ENCODE measurements around the gene TAF5L. TPM values are rescaled to one million over a fixed set of nuclear protein-coding genes. Genes with fewer than 3 reads are reported as not detected.

The TAF5L gene
- total and polyA plus RNA-seq, 2 of the 8 experiments (the other 6 are each of a cell fraction or from before 2014, with no cell fraction given) = 17.7 to 23.3 TPM

DNA sequence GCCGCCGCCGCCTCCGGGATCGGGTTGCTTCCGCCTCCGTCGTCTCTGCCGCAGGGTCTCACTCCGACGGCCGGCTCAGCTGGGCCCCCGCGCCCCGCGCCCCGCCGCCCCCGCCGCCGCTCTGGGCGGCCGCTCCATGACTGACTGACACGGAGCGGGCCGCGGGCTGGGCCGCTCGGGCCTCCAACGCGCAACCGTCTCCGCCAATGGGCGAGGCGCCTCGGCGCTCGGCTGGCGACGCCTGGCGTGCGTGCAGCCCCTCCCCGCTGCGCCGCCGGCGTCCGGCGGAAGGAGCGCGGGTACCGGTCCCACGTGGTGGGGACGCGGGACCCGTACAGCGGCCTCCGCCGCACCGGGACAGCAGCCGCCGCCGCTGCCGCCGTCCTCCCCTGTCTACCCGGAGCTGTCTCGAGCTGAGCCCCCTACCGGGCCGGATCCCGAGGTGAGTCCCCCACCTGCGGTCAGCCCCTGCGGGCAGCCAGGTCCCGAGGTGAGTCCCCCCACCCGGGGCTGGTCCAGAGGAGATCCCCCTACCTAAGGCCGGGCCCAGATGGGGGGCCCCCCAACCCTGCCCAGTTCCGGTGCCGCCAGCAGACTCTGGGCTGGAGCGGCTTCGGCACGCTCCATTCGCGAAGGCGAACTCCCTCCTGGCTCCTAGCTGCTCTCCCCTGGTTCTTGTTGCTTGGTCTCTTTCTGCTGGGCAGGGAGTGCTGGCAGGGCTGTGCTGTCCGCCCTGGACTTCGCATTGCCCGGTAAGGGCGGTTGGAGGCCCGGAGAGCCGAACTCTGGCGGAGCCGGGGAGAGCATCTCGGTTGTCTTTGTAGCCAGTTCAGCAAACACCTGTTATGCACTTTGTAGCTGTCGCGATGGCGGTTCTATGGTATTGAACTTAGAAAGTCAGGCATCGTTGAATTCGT lies at the start of gene TAF5L, which contains the start of gene URB2 (continued):
- no peak for TF ChIP-seq CHD1 (IDR thresholded peaks at IDR 0.05; ENCODE audit: low read depth, low read length)
- peak; percentile 85 for TF ChIP-seq SRF (IDR thresholded peaks at IDR 0.05; ENCODE audit: low read depth, low read length)
- TF ChIP-seq SIN3A (conservative IDR thresholded peaks at IDR 0.05 in 1 of 2, IDR thresholded peaks at IDR 0.05 in 1 of 2; ENCODE audit: low read depth in 1 of 2, low read length in 2 of 2) = peak; percentile 87 to 92; a peak in 2 of 4 replicates
- TF ChIP-seq POLR2AphosphoS5 (IDR thresholded peaks at IDR 0.05; ENCODE audit: low read depth, low read length) = peak; percentile 78
- TF ChIP-seq, protein P1, sequence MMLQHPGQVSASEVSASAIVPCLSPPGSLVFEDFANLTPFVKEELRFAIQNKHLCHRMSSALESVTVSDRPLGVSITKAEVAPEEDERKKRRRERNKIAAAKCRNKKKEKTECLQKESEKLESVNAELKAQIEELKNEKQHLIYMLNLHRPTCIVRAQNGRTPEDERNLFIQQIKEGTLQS (IDR thresholded peaks at IDR 0.05; ENCODE audit: insufficient read depth, low read depth, low read length) = no peak
- no peak; a peak in 1 of 4 replicates for TF ChIP-seq RAD21 (IDR thresholded peaks at IDR 0.05 in 1 of 2, conservative IDR thresholded peaks at IDR 0.05 in 1 of 2; ENCODE audit: low read depth in 2 of 2, low read length in 2 of 2)
